DLD1 (cell line): ENCODE results near the gene KRTAP12-1.

ENCODE experiments used
- in situ Hi-C: cut with HindIII; loops from 2 replicates; pipeline ENCODE4 v1.10.0; 2017; ENCODE audit warnings: low sequenced_read_pairs

KRTAP12-1 gene

GRCh38 chr21:44681861-44682579 is at the start of gene KRTAP12-1:
TSS of gene KRTAP12-1 (minus strand) at chr21:44682163. CDS start at chr21:44682123, 40 bp downstream.
- in situ Hi-C loops, result no loop called here

- in situ Hi-C loops, result no loop called here
Observed at GRCh38 chr21:44730951-44731579, 49.1 kb upstream of the KRTAP12-1 start.

- in situ Hi-C loops, result no loop called here
Observed at GRCh38 chr21:44730028-44730395, 48.0 kb upstream of the KRTAP12-1 start.

GRCh38 chr21:44729336-44730027 is 47.5 kb upstream of the KRTAP12-1 start:
- in situ Hi-C loops, result no loop called here

- in situ Hi-C loops, result no loop called here
Observed at GRCh38 chr21:44728716-44729115, 46.8 kb upstream of the KRTAP12-1 start.

- in situ Hi-C loops, result no loop called here
Observed at GRCh38 chr21:44727757-44728156, 45.8 kb upstream of the KRTAP12-1 start.

- in situ Hi-C loops, result no loop called here
Observed at GRCh38 chr21:44727321-44727720, 45.4 kb upstream of the KRTAP12-1 start.

GRCh38 chr21:44726826-44727225 is 44.9 kb upstream of the KRTAP12-1 start:
- in situ Hi-C loops, result no loop called here

- in situ Hi-C loops, result no loop called here
Observed at GRCh38 chr21:44724926-44725325, 43.0 kb upstream of the KRTAP12-1 start.

- in situ Hi-C loops, result no loop called here
Observed at GRCh38 chr21:44724196-44724595, 42.2 kb upstream of the KRTAP12-1 start.

GRCh38 chr21:44723177-44724131 is 41.5 kb upstream of the KRTAP12-1 start:
- in situ Hi-C loops, result no loop called here

- in situ Hi-C loops, result no loop called here
Observed at GRCh38 chr21:44722731-44723130, 40.8 kb upstream of the KRTAP12-1 start.

- in situ Hi-C loops, result no loop called here
Observed at GRCh38 chr21:44720170-44720569, 38.2 kb upstream of the KRTAP12-1 start.

GRCh38 chr21:44718571-44718970 is 36.6 kb upstream of the KRTAP12-1 start:
- in situ Hi-C loops, result no loop called here

GRCh38 chr21:44718093-44718492 is 36.1 kb upstream of the KRTAP12-1 start:
- in situ Hi-C loops, result no loop called here

- in situ Hi-C loops, result no loop called here
Observed at GRCh38 chr21:44716984-44717383, 35.0 kb upstream of the KRTAP12-1 start.

- in situ Hi-C loops, result no loop called here
Observed at GRCh38 chr21:44714905-44715304, 32.9 kb upstream of the KRTAP12-1 start.

GRCh38 chr21:44713846-44714245 is 31.9 kb upstream of the KRTAP12-1 start:
- in situ Hi-C loops, result no loop called here

- in situ Hi-C loops, result no loop called here
Observed at GRCh38 chr21:44713130-44713529, 31.2 kb upstream of the KRTAP12-1 start.

- in situ Hi-C loops, result no loop called here
Observed at GRCh38 chr21:44712203-44713028, 30.5 kb upstream of the KRTAP12-1 start.
